Stimulated activated naive CD8-positive, alpha-beta T cell treated with anti-CD3 and anti-CD28 coated beads, Interleukin-15, Interleukin-2, amounts not matched to agents 100 ng/mL and 50 ng/mL, for 24 hours (primary cell): Measurements from ENCODE around the gene TCEAL3.

Experiments
- H3K27ac Mint-ChIP-seq: one replicate; pipeline ENCODE4 v1.8.0; 2021; ENCODE audit warnings: mild to moderate bottlenecking, mixed read lengths
- H3K27me3 Mint-ChIP-seq: one replicate; pipeline ENCODE4 v1.8.0; 2021; ENCODE audit warnings: mixed read lengths
- H3K36me3 Mint-ChIP-seq: one replicate; pipeline ENCODE4 v1.8.0; 2021; ENCODE audit warnings: low read depth, mixed read lengths
- H3K4me1 Mint-ChIP-seq: one replicate; pipeline ENCODE4 v1.8.0; 2021; ENCODE audit warnings: low read depth, mixed read lengths
- H3K4me3 Mint-ChIP-seq: one replicate; pipeline ENCODE4 v1.8.0; 2021; ENCODE audit warnings: mild to moderate bottlenecking, mixed read lengths
- H3K9me3 Mint-ChIP-seq: one replicate; pipeline ENCODE4 v1.8.0; 2021; ENCODE audit warnings: mixed read lengths

Gene TCEAL3

DNA sequence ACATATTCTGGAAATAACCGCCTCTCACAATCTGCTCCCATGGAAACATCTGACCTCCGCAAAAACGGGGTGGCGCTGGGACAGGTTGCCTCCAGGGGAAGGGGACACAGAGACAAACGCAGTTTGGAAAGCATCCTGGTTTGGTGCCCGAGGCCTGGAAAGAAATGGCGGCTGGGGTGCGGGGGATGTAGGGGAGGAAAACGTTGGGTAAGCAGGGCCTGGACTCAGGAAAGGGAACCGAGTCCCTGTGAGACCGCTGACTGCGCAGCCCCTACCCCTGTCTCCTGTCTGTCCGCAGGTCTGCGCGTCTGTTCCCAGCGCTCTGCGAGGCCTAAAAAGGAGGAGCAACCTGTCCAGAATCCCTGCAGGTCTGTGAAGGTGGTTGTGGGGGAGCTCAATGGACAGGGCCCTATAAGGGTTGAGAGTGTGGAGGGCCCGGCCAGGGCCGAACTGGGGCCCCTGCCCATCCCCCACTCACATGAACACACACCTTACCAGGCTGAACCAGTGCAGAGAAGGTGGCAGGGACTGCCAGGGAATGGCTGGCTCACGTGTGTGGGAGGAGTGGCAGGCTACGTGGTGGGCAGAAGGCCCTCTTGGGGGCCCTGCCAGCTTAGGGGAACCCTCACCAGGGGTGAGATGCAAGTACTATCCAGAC, 672 bp downstream of the TCEAL3 start:
- no peaks in the 10 kb centered on the region for H3K36me3 Mint-ChIP-seq
- H3K4me3 Mint-ChIP-seq: peak overlapping the region; percentile 76
- H3K9me3 Mint-ChIP-seq: no peaks in the 10 kb centered on the region
- no peak overlapping the region for H3K27ac Mint-ChIP-seq
- peaks cover 4% of the 10 kb centered on the region for H3K27me3 Mint-ChIP-seq
- H3K4me1 Mint-ChIP-seq: peaks cover 8% of the 10 kb centered on the region

DNA sequence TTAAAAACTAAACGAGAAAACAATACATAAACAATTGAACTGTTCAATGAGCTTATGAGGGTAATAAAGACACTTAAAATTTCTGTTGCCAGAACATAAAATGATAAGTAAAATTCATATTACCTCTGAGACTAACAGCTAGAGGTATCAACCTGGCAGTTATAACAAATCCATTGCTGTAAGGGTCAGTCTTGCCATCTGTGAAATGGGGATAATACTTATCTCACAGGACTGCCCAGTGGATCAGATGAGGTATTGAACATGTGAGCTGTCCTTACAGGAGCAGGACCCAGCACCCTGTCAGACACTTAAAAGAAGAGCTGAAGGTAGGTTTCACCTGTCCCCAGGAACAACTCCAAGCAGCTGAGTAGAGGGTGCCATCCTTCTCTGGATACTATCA, 2.5 kb downstream of the TCEAL3 start:
- Mint-ChIP-seq H3K27me3 (peaks cover 4% of the 10 kb centered on the region), H3K36me3 (no peaks in the 10 kb centered on the region), H3K27ac (no peak overlapping the region), H3K9me3 (no peaks in the 10 kb centered on the region), H3K4me1 (peaks cover 8% of the 10 kb centered on the region), H3K4me3 (no peak overlapping the region)

DNA sequence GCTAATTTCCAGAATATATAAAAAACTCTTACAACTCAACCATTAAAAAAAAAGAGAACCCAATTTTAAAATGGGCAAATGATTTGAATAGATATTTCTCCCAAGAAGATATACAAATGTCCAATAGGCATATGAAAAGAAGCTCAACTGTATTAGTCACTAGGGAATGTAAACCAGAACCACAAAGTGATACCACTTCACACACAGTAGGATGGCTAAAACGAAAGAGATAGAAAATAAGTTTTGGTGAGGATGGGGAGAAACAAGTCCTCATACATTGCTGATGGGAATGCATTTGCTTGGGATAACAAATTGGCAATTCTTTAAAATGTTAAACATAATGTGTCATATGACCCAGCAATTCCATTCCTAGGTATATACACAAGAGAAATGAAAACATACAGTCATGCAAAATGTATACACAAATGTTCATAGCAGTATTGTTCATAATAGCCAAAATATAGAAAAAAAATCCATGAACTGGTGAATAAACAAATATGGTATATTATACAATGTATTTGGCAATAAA, 5.7 kb downstream of the TCEAL3 start:
- Mint-ChIP-seq H3K9me3 (no peaks in the 10 kb centered on the region), H3K4me1 (peaks cover 1% of the 10 kb centered on the region), H3K36me3 (no peaks in the 10 kb centered on the region), H3K4me3 (no peak overlapping the region), H3K27me3 (no peaks in the 10 kb centered on the region), H3K27ac (no peak overlapping the region)

DNA sequence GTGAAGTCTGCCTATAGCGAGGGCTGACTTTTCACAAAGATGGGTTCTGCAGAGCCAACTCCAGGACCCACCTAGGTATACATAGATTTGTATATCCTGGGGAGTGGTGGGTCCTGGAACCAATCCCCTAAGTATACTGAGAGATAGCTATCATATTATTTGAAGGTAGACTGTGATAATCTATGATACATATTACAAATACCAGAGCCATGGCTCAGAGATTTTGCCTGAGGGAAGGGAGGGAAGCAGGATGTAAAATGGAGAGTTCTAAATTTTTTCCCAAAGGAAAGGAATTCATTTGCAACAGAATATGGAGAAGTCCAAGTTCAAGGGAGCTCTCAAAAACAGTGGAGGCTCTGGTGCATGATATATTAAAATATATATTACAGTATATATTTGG, 7.2 kb downstream of the TCEAL3 start:
- no peaks in the 10 kb centered on the region for H3K4me1 Mint-ChIP-seq
- H3K9me3 Mint-ChIP-seq: no peaks in the 10 kb centered on the region
- no peaks in the 10 kb centered on the region for H3K27me3 Mint-ChIP-seq
- H3K4me3 Mint-ChIP-seq: no peak overlapping the region
- no peaks in the 10 kb centered on the region for H3K36me3 Mint-ChIP-seq
- no peak overlapping the region for H3K27ac Mint-ChIP-seq

DNA sequence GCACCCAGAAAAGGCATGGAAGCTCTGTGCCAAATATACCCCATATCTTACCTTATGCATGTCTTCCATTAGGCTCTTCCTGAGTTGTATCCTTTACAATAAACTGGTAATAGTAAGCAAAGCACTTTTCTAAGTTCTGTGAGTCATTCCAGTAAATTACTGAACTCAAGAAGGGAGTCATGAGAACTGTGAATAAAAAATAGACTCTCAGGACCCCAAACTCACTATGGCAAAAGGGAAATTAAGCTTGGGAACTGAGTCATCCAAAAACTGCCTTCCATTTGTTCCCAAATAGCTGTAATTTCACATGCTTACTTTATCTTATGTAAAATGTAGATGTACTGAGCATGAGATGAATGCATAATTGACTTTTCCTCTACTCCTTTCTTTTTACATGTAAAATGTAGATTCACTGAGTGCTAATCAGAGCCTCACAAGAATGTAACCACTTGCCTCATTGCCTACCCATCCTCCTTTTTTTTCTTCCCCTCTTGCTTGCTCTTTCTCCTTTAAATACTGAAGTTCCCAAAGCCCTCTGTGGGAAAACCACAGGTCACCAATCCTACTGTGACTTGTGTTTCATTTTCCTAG, 8.1 kb downstream of the TCEAL3 start:
- Mint-ChIP-seq H3K27me3 (no peaks in the 10 kb centered on the region), H3K27ac (no peak overlapping the region), H3K4me1 (no peaks in the 10 kb centered on the region), H3K9me3 (no peaks in the 10 kb centered on the region), H3K36me3 (no peaks in the 10 kb centered on the region), H3K4me3 (no peak overlapping the region)

DNA sequence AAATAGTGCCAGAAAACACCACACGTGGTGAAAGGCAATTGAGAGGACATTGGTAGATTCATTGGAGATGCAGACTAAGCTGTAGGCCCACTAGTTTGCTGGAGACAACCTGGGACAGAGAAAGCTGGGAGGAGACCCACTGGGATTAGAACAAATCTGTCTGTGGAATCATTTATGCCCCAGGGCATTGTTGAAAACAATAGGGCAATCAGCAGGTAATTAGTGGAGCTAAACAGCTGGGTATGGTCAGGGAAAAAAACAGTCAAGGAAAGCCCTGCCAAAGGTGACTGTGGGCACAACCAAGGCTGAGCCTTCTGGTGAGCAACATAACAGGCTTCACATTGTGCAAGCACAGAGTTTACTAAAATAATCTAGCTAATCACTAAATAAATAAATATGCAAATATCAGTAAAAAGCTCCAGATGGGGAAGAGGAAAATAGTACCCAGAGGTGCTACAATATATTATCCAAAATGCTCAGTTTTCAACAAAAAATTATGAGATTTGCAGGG, 9.0 kb downstream of the TCEAL3 start:
- Mint-ChIP-seq H3K36me3 (no peaks in the 10 kb centered on the region), H3K27me3 (no peaks in the 10 kb centered on the region), H3K4me1 (no peaks in the 10 kb centered on the region), H3K27ac (no peak overlapping the region), H3K4me3 (no peak overlapping the region), H3K9me3 (no peaks in the 10 kb centered on the region)

DNA sequence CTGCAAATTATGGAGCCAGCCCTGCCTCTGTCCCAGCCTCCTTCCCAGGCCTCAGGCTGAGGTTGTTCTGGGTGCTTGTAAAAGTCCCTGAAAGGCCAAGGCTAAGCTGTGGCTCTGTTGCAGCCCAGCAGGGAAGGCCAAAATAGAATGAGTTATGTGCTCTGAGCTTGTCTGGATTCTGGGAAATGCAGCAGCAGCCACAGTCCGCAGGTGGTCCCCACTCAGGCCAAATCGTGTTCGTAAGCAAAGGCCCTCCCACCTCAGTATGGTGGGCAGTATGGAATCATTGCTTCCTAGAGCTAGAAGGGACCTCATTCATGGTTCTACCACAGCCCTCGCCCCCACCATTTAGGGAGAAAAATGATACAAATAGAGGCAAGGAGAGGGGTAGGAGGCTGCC, 16.3 kb downstream of the TCEAL3 start:
- Mint-ChIP-seq H3K4me3 (no peak overlapping the region), H3K4me1 (peaks cover 14% of the 10 kb centered on the region), H3K36me3 (no peaks in the 10 kb centered on the region), H3K27ac (no peak overlapping the region), H3K9me3 (no peaks in the 10 kb centered on the region), H3K27me3 (no peaks in the 10 kb centered on the region)

DNA sequence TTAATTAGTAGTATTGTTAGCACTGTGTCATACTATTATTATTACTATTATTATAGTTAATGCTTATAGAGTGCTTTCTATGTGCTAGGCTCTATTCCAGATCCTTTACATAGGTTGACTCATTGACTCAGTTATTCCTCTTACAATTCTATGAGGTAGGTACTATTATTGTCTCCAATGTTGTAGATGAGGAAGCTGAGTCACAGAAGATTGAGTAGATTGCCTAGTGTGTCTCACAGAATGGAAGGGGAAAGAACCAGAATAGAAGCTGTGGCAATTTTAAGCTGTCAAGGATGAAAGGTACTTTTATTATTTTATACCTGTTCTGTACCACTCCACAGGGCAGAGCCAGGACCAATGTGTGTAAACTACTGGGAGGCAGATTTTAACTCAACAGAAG, 19.1 kb downstream of the TCEAL3 start:
- Mint-ChIP-seq H3K4me3 (no peak overlapping the region), H3K27me3 (no peaks in the 10 kb centered on the region), H3K4me1 (peaks cover 22% of the 10 kb centered on the region), H3K9me3 (no peaks in the 10 kb centered on the region), H3K36me3 (no peaks in the 10 kb centered on the region), H3K27ac (no peak overlapping the region)

DNA sequence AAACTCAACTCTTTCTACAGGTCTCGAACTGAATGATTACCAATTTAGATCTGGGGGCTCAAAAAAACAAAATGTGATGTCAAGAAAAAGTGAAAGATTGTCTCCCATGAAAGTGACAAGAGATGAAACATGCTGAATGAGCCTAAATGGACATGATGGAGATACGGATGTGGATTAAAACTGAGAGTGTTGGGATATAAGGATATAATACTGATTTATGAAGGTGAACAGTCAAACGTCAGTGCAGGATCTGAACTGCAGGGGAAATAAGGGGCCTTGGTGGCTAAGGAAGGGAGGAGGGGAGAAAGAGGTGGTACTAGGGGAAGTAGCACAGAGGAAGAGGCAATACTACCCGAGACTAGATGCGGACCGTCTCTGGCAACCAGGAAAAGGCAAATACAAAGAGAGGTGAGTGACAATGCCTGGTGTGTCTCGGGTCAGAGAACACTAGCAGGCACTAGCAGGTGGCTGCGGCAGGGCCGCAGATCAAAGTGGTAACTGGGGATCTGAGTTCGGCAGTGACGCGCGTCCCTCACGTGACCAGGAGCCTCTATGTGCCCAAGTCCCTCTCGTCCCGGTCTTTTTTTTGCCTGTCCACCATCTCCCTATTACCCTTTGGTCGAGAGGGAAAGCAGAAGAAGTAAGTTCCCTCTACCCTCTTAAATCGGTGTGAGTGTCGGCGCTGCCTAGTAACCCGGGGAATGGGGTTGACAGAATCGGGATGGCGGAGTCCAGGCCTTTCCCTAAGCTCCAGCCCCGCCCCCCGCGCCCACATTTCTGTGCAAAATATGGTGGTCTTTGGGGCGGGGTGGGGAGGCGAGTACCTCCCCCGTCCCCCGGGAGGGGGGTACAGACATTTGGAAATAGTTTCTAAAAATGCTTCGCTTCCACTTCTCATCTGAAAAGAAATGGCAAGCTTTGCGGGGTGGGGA, 20.9 kb downstream of the TCEAL3 start, which contains the start of gene TCEAL1:
TCEAL1 (plus strand) TSS at position 590 of the 932 bp plus-strand sequence. CDS start 942 bp downstream, outside the sequence.
- Mint-ChIP-seq H3K27me3 (no peaks in the 10 kb centered on the region), H3K4me3 (peak within 1 kb of the TSS; percentile 82), H3K9me3 (no peaks in the 10 kb centered on the region), H3K4me1 (peaks cover 22% of the 10 kb centered on the region), H3K36me3 (no peaks in the 10 kb centered on the region), H3K27ac (peak within 1 kb of the TSS; percentile 71)

DNA sequence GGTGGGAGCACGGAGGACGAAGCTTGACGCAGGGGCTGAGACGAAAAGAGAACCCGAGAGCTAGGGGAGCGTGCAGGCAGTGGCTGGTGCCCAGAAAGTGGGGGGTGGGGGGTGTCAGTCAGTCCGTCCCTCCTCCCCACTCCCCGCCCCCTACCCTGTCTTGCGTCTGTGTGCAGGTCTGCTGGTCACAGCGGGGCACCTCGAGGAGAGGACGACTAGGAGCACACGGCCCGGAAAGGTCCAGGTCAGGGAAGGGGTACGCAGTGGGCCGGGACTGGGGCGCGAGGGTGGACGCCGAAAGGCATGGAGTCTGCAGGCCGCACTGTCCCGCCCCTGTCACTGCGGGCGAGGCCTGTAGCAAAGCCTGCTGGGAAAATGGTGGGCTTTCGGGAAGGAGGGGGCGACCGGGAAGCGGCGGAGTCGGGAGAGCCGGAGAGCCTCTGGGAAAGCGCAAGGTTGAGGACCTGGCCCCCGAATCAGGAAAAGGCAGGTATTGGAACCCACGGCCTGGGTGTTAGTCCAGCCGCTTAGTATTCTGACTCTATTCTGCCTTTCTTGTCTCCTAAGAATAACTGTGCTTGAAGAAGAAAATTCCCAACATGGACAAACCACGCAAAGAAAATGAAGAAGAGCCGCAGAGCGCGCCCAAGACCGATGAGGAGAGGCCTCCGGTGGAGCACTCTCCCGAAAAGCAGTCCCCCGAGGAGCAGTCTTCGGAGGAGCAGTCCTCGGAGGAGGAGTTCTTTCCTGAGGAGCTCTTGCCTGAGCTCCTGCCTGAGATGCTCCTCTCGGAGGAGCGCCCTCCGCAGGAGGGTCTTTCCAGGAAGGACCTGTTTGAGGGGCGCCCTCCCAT, 21.8 kb downstream of the TCEAL3 start:
- H3K4me3 Mint-ChIP-seq: peak overlapping the region; percentile 82

DNA sequence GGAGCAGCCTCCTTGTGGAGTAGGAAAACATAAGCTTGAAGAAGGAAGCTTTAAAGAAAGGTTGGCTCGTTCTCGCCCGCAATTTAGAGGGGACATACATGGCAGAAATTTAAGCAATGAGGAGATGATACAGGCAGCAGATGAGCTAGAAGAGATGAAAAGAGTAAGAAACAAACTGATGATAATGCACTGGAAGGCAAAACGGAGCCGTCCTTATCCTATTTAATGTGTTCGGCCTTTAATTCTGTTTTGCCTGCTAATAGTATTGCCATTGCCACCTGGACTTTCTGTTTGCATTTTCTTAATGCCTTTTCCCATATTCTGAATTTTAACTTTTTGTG, 22.4 kb downstream of the TCEAL3 start:
- Mint-ChIP-seq H3K27ac (peak overlapping the region; percentile 17), H3K27me3 (no peaks in the 10 kb centered on the region)

More for the DNA sequence above, 21.8 kb downstream of the TCEAL3 start:
- Mint-ChIP-seq H3K27ac (peak overlapping the region; percentile 49), H3K36me3 (no peaks in the 10 kb centered on the region), H3K27me3 (no peaks in the 10 kb centered on the region), H3K9me3 (no peaks in the 10 kb centered on the region), H3K4me1 (peaks cover 22% of the 10 kb centered on the region)

DNA sequence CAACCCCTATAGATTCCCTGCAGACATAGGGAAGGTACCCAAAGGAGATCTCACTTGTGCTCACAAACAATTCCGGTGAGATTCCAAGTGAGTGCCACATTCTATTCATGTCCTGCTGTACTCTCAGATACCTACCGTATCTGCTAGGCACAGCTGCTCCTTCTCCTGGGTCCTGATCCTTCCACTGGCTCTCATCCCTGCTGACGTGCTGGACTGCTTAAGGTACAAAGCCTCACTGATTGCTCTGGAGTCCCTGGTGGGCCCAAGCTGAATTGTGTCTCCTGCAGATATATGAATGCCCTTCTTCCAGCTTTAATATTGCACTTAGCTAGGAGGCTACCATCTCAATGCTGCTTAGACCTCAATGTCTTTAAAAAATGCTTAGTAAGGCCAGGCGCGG, 23.4 kb downstream of the TCEAL3 start:
- Mint-ChIP-seq H3K9me3 (no peaks in the 10 kb centered on the region), H3K27me3 (no peaks in the 10 kb centered on the region), H3K4me3 (no peak overlapping the region), H3K27ac (no peak overlapping the region), H3K4me1 (peaks cover 22% of the 10 kb centered on the region), H3K36me3 (no peaks in the 10 kb centered on the region)

More for the DNA sequence above, 22.4 kb downstream of the TCEAL3 start:
- H3K4me1 Mint-ChIP-seq: peaks cover 22% of the 10 kb centered on the region
- no peaks in the 10 kb centered on the region for H3K36me3 Mint-ChIP-seq
- no peaks in the 10 kb centered on the region for H3K9me3 Mint-ChIP-seq
- peak overlapping the region; percentile 82 for H3K4me3 Mint-ChIP-seq

DNA sequence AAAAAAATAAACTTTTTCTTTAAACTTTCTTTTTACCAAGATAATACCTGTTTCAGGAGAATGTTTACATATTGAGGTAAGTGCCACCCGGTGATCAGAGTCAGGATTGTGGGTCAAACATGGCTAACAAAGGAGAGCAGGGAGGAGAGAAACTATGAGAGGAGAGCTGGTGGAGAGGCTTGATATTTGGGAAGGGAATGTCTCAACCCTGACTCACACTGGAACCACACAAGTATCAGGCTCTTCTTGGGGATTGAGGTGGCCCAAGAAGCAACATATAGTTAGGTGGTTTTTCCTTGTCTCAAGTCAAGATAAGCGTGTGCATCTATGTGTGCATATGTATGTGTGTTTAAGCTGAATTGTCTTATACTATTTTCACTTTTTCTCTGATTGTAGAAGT, 27.7 kb downstream of the TCEAL3 start:
- Mint-ChIP-seq H3K4me1 (no peaks in the 10 kb centered on the region), H3K4me3 (no peak overlapping the region), H3K36me3 (no peaks in the 10 kb centered on the region), H3K27ac (no peak overlapping the region), H3K9me3 (no peaks in the 10 kb centered on the region), H3K27me3 (no peaks in the 10 kb centered on the region)
